Measurements from ENCODE around the gene CCDC51.

Gene CCDC51

GRCh38 chr3:48469046-48469915 lies 29.4 kb upstream of the CCDC51 start:
- no peak for DNase-seq (ENCODE audit: low read depth)
- TF ChIP-seq CTCF (IDR thresholded peaks at IDR 0.05; ENCODE audit: low read length, missing control alignments) = no peak
- H3K4me3 ChIP-seq (replicated peaks; ENCODE audit: low read depth, low read length) = no peak overlapping the region

- TF ChIP-seq CTCF (IDR thresholded peaks at IDR 0.05; ENCODE audit: low read length, missing control alignments) = no peak
- no peak overlapping the region for H3K4me3 ChIP-seq (replicated peaks; ENCODE audit: low read depth, low read length)
- no peak for DNase-seq (ENCODE audit: low read depth)
Observed at GRCh38 chr3:48468329-48468731, 28.4 kb upstream of the CCDC51 start.

GRCh38 chr3:48467473-48468267 lies 27.8 kb upstream of the CCDC51 start:
- DNase-seq (ENCODE audit: low read depth) = no peak
- H3K4me3 ChIP-seq (replicated peaks; ENCODE audit: low read depth, low read length) = no peak overlapping the region

GRCh38 chr3:48467110-48467454 lies 27.2 kb upstream of the CCDC51 start:
- peak overlapping the region; percentile 62 for H3K4me3 ChIP-seq (replicated peaks; ENCODE audit: low read depth, low read length)
- DNase-seq (ENCODE audit: low read depth) = no peak
- no peak for TF ChIP-seq CTCF (IDR thresholded peaks at IDR 0.05; ENCODE audit: low read length, missing control alignments)

More at GRCh38 chr3:48467473-48468267, 27.8 kb upstream of the CCDC51 start:
- TF ChIP-seq CTCF (IDR thresholded peaks at IDR 0.05; ENCODE audit: low read length, missing control alignments) = no peak

- peak overlapping the region; percentile 62 for H3K4me3 ChIP-seq (replicated peaks; ENCODE audit: low read depth, low read length)
- no peak for DNase-seq (ENCODE audit: low read depth)
- TF ChIP-seq CTCF (IDR thresholded peaks at IDR 0.05; ENCODE audit: low read length, missing control alignments) = no peak
Observed at GRCh38 chr3:48466386-48467109, 26.6 kb upstream of the CCDC51 start.

GRCh38 chr3:48465531-48466378 lies 25.8 kb upstream of the CCDC51 start:
- peak; percentile 100 for DNase-seq (ENCODE audit: low read depth)
- peak; percentile 71 for TF ChIP-seq CTCF (IDR thresholded peaks at IDR 0.05; ENCODE audit: low read length, missing control alignments)

More at GRCh38 chr3:48465531-48466378, 25.8 kb upstream of the CCDC51 start:
- peak overlapping the region; percentile 62 for H3K4me3 ChIP-seq (replicated peaks; ENCODE audit: low read depth, low read length)

Measured in fibroblast of pulmonary artery (primary cell).